Measurements from ENCODE around the gene PRKAG2.

GRCh38 chr7:151641587-151641986 lies 235.3 kb downstream of the PRKAG2 start:
- TF ChIP-seq CTCF (IDR thresholded peaks at IDR 0.05), result no peak
- no peak for TF ChIP-seq POLR2A (IDR thresholded peaks at IDR 0.05)
- TF ChIP-seq POLR2AphosphoS5 (IDR thresholded peaks at IDR 0.05), result no peak

Data from breast epithelium (tissue), 3 donors.